GM19468 (cell line): ENCODE results near the gene TKTL1.

Experiments
- ATAC-seq: cut with Tn5 transposase; IDR thresholded peaks from one replicate; pipeline ENCODE4 v1.9.1; 2021; ENCODE audit warnings: mild to moderate bottlenecking, moderate library complexity, moderate number of reproducible peaks; ENCODE audit not compliant: unreplicated experiment; ENCODE audit errors: extremely low read depth

Gene TKTL1

DNA sequence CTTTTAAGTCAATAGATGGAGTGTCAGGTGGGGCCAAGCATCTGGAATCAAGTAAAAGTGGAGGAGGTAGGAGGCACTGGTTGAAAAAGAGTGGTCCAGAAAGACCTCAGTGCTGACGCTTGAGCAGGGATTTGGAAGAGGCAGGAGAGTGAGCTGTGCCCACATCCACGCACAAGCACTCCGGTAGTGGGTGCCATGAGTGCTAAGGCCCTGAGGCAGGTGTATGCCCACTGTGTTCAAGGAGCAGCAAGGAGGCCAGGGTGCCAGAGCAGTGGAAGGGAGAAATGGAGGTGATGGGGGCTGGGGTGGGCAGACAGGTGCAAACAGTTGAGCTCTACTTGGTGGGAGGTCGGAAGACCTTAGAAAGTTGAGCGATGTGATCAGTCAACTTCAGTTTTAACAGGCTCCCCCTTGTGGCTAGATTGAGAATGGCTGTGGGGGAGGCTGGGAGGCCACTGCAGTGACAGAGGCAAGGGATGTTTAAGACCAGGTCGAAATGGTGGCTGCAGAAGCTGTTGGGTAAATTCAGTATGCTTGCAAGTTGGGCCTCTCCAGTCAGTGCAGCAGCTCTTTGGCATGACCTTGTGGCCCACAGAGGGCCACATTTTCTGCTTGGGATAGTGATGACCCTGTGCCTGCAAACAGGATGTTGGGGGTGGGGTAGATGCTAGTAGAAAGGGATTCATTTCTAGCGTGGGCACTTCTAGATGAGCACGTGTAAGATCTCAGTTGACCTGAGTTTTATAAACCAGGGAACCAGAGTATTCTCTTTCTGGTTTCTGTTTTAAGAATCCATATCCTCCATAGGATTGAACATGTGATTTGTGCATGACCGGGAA, 12.7 kb downstream of the TKTL1 start:
- ATAC-seq: no peak

- no peak for ATAC-seq
These were observed 13.6 kb downstream of the TKTL1 start for GRCh38 chrX:154309041-154309775.

- no peak for ATAC-seq
These were observed 15.3 kb downstream of the TKTL1 start for GRCh38 chrX:154310616-154311536.

- no peak for ATAC-seq
These were observed 16.5 kb downstream of the TKTL1 start for GRCh38 chrX:154312116-154312515.

GRCh38 chrX:154313147-154313546, 17.6 kb downstream of the TKTL1 start:
- no peak for ATAC-seq

- no peak for ATAC-seq
These were observed 19.8 kb downstream of the TKTL1 start for GRCh38 chrX:154315416-154315815.

GRCh38 chrX:154317391-154317995, 21.9 kb downstream of the TKTL1 start:
- ATAC-seq: no peak

DNA sequence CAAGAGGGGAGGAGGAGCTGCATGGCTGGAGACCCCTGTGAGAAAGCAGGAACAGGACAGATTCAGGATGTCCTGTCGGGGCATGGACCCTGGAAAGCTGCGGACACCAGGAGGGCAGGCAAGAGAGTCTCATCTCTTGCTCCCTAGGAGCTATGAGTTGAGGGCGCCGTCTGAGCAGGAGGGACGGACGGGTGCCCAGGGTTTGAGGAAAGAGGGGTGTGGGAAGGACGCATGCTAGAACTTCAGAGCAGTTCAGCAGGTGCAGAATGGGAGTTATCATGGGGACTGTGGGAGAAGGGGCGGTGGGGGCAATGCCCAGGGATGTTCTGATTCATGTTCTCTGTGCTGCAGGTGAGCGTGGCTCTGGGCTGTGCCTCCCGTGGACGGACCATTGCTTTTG, 24.8 kb downstream of the TKTL1 start:
- ATAC-seq: no peak

DNA sequence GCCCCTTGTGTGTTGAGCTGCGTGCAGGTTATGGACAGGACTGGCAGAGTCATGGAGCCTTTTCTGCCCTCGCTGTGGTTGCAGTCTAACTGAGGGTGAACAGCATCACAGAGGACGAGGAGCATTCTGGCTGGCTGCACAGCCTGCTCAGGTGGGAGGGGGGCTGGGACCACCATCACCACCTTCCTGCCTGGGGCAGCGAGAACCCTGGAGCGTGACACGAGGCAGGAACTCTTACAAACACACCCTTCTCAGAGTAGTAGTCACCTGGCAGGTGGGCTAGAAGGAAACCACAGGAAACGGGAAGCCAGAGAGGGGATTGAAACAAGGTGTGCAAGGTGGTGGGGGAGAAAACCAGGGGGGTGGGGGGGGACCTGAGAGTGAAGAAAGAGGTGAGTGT, 25.6 kb downstream of the TKTL1 start:
- no peak for ATAC-seq

DNA sequence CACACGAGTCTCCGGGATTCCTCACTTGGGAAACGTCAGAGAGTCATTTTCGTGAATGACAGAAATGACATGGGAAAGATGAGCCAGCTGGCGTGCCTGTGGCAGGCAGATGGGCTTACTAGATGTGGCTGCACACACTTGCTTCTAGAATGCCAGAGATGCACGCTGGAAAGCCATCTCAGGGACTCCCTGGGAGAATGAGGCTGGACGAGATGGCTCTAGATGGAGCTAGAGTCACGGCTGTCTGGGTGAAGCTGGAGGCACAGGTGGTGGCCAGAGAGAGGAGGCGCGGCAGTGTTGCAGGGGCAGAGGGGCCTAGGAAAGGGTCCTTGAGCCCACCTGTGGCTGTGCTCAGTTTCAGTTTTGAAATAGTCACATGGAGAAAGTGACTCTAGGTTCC, 26.0 kb downstream of the TKTL1 start:
- no peak for ATAC-seq

DNA sequence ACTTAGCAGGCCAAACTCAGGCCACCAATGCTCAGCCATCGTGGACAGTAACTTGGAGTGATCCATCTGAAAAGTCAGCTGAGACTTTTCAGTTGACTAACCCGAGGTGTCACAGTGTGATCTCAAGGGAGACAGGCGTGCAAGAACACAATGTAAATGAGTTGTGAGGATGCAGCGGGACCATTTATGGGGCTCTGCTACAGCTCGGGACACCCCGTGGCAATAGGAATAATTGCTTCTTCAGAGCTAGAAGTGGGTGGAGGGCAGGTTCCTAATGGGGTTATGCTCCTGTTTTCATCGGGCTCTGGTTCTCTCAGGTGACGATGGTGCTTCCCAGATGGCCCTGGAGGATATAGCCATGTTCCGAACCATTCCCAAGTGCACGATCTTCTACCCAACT, 27.3 kb downstream of the TKTL1 start:
- no peak for ATAC-seq

GRCh38 chrX:154323537-154323936, 27.9 kb downstream of the TKTL1 start:
- no peak for ATAC-seq

- no peak for ATAC-seq
These were observed 29.9 kb downstream of the TKTL1 start for GRCh38 chrX:154325541-154325940.

DNA sequence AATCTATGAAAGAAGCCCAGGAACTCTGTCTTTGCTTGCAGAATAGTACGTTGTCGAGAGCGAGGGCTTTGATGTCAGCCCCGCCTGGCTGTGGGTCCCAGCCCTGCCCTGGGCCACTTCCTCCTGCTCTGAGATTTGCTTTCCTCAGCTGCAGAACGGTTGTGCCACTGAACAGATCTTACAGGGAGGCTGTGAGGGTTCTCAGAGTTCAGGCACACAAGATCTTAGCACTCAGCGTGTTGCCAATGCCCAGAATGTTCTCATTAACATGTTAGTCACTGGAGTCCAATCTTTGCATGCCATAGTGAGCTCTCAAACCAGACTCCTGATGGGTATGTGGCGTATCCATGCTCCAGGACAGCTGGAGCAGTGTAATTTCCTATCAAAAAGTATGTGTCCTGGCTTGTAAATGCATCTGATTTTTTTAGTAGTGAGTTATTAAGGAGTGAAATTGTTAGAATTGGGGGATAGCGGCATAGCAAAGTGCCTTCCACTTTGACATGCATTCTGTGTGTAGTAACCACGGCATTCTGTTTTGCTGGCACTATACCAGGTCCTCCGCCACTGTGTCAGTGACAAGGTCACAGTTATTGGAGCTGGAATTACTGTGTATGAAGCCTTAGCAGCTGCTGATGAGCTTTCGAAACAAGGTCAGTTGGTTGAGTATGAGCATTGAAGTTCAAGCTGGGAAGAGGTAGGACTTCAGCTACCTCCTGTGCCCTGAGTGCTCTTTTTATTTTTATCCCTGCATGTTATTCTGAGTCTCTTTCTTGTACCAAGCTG, 31.6 kb downstream of the TKTL1 start:
- no peak for ATAC-seq

GRCh38 chrX:154328646-154329045, 33.1 kb downstream of the TKTL1 start:
- ATAC-seq: no peak

GRCh38 chrX:154329294-154329693, 33.7 kb downstream of the TKTL1 start:
- no peak for ATAC-seq

DNA sequence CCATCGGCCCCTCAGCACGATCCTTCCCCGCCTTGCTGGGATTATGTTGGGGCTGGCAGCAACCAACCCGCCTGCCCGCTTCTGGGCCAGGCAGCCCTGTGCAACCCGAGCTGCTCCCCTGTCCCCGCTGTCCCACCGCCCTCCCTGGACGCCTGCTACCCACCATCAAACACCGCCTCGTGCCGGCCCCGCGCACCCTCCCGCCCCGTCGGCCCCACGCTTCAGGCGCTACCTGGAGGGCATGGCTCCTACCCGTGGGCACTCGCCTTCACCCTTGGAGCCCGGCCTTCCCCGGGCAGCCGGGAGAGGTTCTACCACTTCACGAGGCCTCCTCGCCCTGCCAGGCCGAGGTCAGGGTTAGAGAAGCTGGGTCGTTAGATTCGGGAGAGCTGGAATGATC, 37.0 kb downstream of the TKTL1 start:
- ATAC-seq: no peak

GRCh38 chrX:154333116-154333515, 37.5 kb downstream of the TKTL1 start:
- no peak for ATAC-seq

DNA sequence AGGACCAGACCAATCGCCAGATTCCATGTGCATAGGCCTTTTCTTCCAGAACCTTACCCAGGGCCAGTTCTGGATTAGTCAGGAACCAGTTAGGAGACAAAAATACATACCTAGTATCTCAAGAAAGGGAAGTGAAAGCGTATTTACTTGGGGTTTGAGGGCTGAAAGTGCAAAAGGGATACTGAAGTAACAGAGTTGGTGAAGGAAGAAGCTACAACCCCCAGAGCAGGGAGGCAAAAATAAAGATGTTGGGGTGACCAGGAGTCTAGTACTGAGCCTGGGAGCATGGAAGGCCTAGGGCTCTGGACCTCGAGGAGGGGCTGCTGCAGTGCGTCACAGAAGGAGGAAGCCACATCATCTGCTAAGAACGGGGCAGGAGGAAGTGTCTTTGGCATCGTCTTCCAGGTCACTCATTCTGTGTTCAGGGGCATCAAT, 38.3 kb downstream of the TKTL1 start:
- ATAC-seq: no peak
